Muscle of leg (tissue), 11 donors: ENCODE results near the gene BBS7. TPM values are rescaled to one million over a fixed set of nuclear protein-coding genes. Genes with fewer than 3 reads are reported as not detected.
A peak's percentile ranks its signal among the peaks of the same experiment; 100 is the strongest.

Experiments
- DNase-seq: peaks from one replicate; pipeline ENCODE4 v3.0.0; 2013
- H3K27ac ChIP-seq: one replicate; pipeline ENCODE4 v1.5.1; 2013; ENCODE audit warnings: mild to moderate bottlenecking, low read length, control low read depth
- H3K27me3 ChIP-seq: one replicate; pipeline ENCODE4 v1.6.1; 2013; ENCODE audit warnings: low read length; ENCODE audit not compliant: control insufficient read depth, insufficient read depth
- H3K36me3 ChIP-seq: one replicate; pipeline ENCODE4 v1.6.1; 2013; ENCODE audit warnings: low read length; ENCODE audit not compliant: control insufficient read depth, insufficient read depth
- H3K4me1 ChIP-seq: one replicate; pipeline ENCODE4 v1.6.1; 2013; ENCODE audit warnings: low read length; ENCODE audit not compliant: control insufficient read depth, insufficient read depth
- H3K4me3 ChIP-seq: one replicate; pipeline ENCODE4 v1.5.1; 2013; ENCODE audit warnings: low read length, control low read depth
- H3K9me3 ChIP-seq: replicated peaks from 2 replicates; pipeline ENCODE4 v1.6.1; 2013; ENCODE audit warnings: low read depth, low read length; ENCODE audit not compliant: control insufficient read depth
- WGBS: methylation state at CpG from one replicate; pipeline ENCODE4 v1.1.5; 2013; ENCODE audit warnings: missing lambda C conversion rate; ENCODE audit not compliant: insufficient coverage; 5-methylcytosine and 5-hydroxymethylcytosine counted together
- polyA plus RNA-seq, 8 donors: library from polyadenylated mRNA; unstranded; fragments of 120-200 nt; gene quantifications; one replicate each; pipeline versions ENCODE4 v1.2.1 to v1.2.3, GENCODE V29; 2013; ENCODE audit warnings: inconsistent platforms in 1 of 8, low replicate concordance in 1 of 8; ENCODE audit not compliant: insufficient read length in 8 of 8, insufficient read depth in 1 of 8
- total RNA-seq: library from RNA; stranded (reverse); fragments of 120-200 nt; gene quantifications from one replicate; pipeline ENCODE4 v1.2.4, GENCODE V29; 2013

BBS7 gene
- total and polyA plus RNA-seq, 9 donors: 10.0 to 18.1 (median 12.4) TPM

DNA sequence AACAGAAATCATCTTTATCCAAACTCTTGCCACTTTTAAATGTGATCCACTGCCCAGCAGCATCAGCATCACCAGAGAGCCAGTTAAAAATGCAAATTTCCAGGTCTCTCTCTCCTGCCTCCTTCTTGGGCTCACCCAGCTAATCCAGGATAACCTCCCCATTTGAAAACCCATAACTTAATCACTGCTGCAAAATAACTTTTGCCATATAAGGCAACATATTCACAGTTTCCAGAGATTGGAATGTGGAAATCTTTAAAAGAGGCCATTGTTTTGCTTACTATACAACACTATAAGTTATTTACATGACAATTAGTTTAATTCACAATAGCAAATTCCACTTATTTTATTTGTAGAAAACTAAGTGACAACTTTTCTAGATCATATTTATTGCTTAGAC lies 74.0 kb downstream of the BBS7 start:
- Histone ChIP-seq H3K9me3 (no peaks in the 10 kb centered on the region), H3K27ac (no peak overlapping the region), H3K36me3 (no peaks in the 10 kb centered on the region), H3K4me3 (no peak overlapping the region), H3K4me1 (peaks cover 5% of the 10 kb centered on the region), H3K27me3 (peaks cover 2% of the 10 kb centered on the region)
- DNase-seq: no peak

DNA sequence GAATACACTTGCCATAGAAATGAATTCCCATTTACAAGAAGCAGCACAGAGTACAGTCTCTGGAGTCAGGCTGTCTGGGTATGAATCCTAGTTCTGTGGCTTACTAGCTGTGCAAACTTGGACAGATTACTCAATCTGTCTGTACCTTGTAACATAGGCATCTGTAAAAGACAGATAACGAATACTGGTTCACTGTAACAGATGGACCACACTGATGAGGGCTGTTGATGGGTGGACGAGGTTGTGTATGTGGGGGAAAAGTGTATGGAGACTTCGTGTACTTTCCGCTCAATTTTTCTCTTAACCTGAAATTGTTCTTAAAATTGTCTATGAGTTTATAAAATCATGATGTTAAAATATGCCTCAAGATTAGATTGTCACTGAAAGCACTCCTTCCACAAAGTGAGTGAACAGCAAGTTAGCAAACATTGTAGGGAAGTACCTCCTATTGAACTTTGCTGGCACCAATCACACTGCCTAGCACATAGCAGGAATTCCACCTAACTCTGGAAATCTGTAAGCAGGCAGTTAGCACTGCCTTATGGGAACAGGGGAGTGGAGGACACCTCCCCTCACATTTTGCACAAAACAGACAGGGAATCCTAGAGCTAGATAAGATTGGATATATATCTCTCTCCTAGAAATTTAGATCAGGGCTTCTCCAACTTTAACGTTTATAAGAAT lies 75.6 kb downstream of the BBS7 start:
- Histone ChIP-seq H3K36me3 (no peaks in the 10 kb centered on the region), H3K27ac (no peak overlapping the region), H3K4me3 (no peak overlapping the region), H3K27me3 (peaks cover 2% of the 10 kb centered on the region), H3K4me1 (no peaks in the 10 kb centered on the region), H3K9me3 (no peaks in the 10 kb centered on the region)
- DNase-seq: no peak
- 80% methylated on average over 1 of the region's 5 CpGs for WGBS

DNA sequence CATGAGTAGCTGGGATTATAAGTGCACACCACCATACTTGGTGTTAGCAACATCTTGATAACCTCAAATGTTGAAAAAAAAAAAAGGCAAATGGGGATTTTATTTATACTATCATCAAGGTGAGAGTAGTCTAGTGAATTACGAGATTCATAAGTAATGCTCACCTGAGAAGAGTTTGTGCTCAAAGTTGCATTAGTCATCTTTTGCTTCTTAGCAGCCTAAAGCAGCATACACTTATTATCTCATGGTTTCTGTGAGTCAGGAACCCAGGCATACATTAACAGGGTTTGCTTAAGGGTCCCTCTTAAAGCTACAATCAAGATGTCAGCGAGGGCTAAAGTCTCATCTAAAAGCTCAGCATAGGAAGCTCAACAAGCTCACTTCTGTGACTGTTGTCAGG lies 77.3 kb downstream of the BBS7 start:
- Histone ChIP-seq H3K4me1 (no peaks in the 10 kb centered on the region), H3K27ac (no peak overlapping the region), H3K36me3 (no peaks in the 10 kb centered on the region), H3K9me3 (no peaks in the 10 kb centered on the region), H3K27me3 (peaks cover 2% of the 10 kb centered on the region), H3K4me3 (no peak overlapping the region)
- DNase-seq: no peak
- WGBS: 91% methylated on average over 1 of the region's 2 CpGs

DNA sequence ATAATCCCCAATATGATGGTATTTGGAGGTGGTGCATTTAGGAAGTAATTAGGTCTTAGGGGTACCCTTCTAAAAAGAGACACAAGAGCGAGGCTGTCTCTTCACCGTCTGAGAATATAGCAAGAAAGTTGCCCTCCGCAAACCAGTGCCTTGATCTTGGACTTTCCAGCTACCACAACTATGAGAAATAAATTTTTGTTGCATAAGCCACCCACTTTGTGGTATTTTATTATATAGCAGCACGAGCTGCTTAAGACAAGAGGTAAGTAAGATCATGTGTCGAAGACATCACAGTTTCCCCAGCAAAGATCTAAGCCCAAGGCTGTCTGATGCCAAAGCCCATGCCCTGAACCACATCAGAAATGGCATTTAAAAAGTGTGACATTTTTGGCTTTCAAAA lies 78.8 kb downstream of the BBS7 start:
- H3K4me1 ChIP-seq: no peaks in the 10 kb centered on the region
- no peaks in the 10 kb centered on the region for H3K36me3 ChIP-seq
- no peak overlapping the region for H3K27ac ChIP-seq
- H3K9me3 ChIP-seq: no peaks in the 10 kb centered on the region
- WGBS: no CpG with 5 or more reads among the region's 5 CpGs
- peaks cover 2% of the 10 kb centered on the region for H3K27me3 ChIP-seq
- H3K4me3 ChIP-seq: no peak overlapping the region
- DNase-seq: no peak

DNA sequence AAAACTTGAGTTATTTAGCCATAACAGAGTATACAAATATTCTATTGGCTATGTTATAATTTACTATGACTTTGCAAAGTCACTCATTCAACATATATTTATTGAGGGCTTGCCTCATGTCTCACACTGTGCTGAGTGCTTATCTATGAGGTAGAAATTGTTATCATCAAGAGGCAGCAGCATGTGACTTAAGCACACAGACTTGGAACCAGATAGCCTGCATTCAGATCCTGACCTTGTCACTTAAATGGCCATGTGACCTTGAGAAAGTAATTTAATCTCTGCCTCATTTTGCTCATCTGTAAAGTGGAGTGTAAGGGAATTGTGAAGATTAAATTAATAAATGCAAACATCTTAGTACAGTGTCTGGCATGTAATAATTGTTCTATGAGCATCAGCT lies 79.3 kb downstream of the BBS7 start:
- Histone ChIP-seq H3K27ac (no peak overlapping the region), H3K27me3 (peaks cover 2% of the 10 kb centered on the region), H3K9me3 (no peaks in the 10 kb centered on the region), H3K4me3 (no peak overlapping the region), H3K36me3 (no peaks in the 10 kb centered on the region), H3K4me1 (no peaks in the 10 kb centered on the region)
- DNase-seq: no peak

DNA sequence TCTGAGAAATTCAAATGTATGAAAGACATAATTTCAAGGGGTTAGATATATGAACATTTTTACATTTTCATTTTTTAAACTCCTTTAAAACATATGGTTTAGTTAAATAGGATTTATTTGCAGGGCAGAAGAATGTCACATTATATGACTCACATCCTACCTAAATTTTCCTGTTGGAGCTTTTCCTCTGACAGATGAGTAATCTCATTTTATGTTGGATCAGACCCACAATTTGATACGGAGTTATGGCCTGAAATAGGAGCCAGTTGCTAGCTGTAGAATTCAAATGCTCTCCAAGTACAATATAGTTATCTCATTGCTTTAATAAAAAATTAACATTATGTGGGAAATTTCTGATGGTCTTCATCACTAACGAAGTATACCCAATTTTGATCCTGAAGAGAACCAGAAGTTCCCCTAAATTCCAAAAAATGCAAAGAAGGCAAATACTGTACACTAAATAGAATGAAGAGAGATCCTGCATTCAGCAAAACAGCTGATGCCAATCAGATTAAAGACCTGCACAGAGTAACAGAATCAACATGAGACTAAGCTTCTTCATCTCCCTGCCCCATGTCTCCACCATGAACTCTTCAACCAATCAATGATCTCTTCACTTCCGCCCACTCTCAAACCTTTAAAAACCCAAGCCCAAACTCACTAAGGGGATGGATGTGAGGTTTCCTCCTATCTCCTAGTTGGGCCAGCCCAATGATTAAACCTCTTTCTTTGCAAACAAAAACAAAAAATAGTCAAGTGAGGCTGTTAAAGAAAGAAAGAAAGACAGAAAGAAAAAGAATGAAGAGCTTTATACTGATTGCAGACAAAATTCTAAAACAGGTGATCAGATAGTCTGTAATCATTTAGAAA lies 80.1 kb downstream of the BBS7 start:
- Histone ChIP-seq H3K27me3 (peaks cover 2% of the 10 kb centered on the region), H3K4me1 (peaks cover 2% of the 10 kb centered on the region), H3K36me3 (no peaks in the 10 kb centered on the region), H3K4me3 (no peak overlapping the region), H3K27ac (no peak overlapping the region), H3K9me3 (no peaks in the 10 kb centered on the region)
- DNase-seq: no peak
- no CpG with 5 or more reads among the region's 3 CpGs for WGBS

DNA sequence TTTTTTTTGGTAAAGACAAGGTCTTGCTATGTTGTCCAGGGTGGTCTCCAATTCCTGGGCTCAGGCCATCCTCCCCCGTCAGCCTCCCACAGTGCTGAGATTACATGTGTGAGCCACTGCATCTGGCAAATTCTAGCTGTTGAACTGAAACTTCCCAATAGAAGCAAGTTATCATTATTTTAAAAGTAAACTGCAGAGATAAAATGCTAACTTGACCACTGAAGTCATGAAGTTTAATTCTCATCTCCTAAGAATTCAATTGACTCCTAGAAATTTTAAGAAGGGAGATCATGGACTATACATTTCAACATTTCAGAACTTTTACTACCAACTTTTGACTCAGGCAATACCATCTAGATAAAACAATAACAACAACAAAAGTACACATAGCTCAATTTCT lies 80.8 kb downstream of the BBS7 start:
- Histone ChIP-seq H3K9me3 (no peaks in the 10 kb centered on the region), H3K4me1 (peaks cover 4% of the 10 kb centered on the region), H3K27me3 (no peaks in the 10 kb centered on the region), H3K4me3 (no peak overlapping the region), H3K27ac (no peak overlapping the region), H3K36me3 (no peaks in the 10 kb centered on the region)
- WGBS: no CpG with 5 or more reads among the region's 1 CpG
- no peak for DNase-seq

DNA sequence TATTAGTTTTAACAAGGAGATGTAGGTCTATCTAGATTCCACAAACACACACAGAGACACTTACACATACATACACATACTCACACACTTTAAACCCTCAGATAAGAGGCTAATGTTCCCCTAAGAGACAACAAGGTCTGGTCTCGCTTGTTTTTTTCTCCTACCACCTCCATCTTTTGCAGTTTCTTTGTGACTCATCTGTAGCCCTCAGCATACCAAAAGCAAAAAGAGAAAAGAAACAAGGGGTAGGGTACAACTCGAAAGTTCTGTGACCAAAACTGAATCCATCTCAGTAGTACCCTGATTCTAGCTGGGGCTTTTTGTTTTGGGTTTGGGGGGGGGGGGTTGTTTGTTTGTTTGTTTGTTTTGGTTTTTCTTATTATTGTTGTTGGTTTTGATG lies 81.4 kb downstream of the BBS7 start:
- Histone ChIP-seq H3K9me3 (peaks cover 2% of the 10 kb centered on the region), H3K36me3 (no peaks in the 10 kb centered on the region), H3K27me3 (no peaks in the 10 kb centered on the region), H3K4me1 (peaks cover 4% of the 10 kb centered on the region), H3K27ac (no peak overlapping the region), H3K4me3 (no peak overlapping the region)
- DNase-seq: no peak
- no CpG with 5 or more reads among the region's 2 CpGs for WGBS

DNA sequence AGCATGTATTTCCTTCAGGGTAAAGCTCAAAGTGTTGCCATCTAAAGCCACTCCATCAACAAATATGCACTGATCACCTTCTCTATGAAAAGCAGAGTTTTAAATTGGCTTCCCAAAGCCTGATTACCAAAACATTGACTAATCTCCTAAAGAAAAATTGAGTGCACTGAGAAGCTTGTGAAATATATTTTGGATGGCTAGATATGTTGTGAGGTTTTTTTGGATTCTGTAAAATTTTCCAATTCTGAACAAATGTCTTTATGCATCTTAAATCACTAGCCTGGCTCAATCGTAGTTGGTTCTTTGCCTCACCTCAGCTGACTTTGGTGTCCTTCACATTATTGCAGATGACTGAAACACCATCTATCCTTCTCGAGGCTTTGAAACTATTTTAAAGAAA lies 84.1 kb downstream of the BBS7 start:
- peaks cover 4% of the 10 kb centered on the region for H3K4me1 ChIP-seq
- H3K4me3 ChIP-seq: no peak overlapping the region
- H3K9me3 ChIP-seq: peaks cover 2% of the 10 kb centered on the region
- no peaks in the 10 kb centered on the region for H3K36me3 ChIP-seq
- H3K27me3 ChIP-seq: no peaks in the 10 kb centered on the region
- no peak for DNase-seq
- WGBS: no CpG with 5 or more reads among the region's 2 CpGs
- H3K27ac ChIP-seq: no peak overlapping the region

DNA sequence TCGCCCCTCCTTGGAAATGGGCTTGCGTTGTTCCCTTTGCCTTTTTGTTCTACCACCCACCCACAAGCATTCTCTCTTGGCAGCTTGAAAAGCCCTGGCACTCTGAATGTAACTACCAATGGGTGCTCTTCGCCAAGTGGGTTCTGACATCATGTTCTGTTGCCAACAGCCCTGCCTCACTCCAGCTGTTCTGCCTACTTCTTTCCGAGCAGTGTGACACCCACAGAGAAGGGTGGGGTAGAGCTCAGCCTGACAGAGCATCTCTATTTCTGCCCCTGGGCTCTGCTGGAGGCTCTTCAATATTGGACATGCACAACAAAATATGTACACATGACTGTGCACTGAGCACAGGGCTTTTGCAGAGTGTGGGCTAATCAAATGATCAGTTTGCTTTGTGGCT lies 84.8 kb downstream of the BBS7 start:
- WGBS: 69% methylated on average over 2 of the region's 4 CpGs
- Histone ChIP-seq H3K36me3 (no peaks in the 10 kb centered on the region), H3K4me1 (peaks cover 4% of the 10 kb centered on the region), H3K9me3 (peaks cover 2% of the 10 kb centered on the region), H3K27me3 (no peaks in the 10 kb centered on the region), H3K4me3 (no peak overlapping the region), H3K27ac (peak overlapping the region; percentile 78)
- peak; percentile 55 for DNase-seq
